Amniotic epithelial cell (primary cell): Measurements from ENCODE around the gene ARAF.
A peak's percentile ranks its signal among the peaks of the same experiment; 100 is the strongest.

Experiments used
- DNase-seq: peaks from one replicate; pipeline ENCODE4 v3.0.0-alpha.2; 2010; ENCODE audit warnings: low read depth

ARAF gene

GRCh38 chrX:47560934-47561658 is at the start of gene ARAF:
Gene ARAF (plus strand): TSS chrX:47561205. CDS start chrX:47562968, 1,763 bp downstream.
- peak; percentile 99 for DNase-seq

- peak; percentile 28 for DNase-seq
Measured at GRCh38 chrX:47512383-47512782, 48.6 kb upstream of the ARAF start.

- DNase-seq = peak; percentile 78
Measured at GRCh38 chrX:47513034-47513965, 47.7 kb upstream of the ARAF start.

GRCh38 chrX:47514533-47515235 is 46.3 kb upstream of the ARAF start:
- DNase-seq = peak; percentile 89

- DNase-seq = peak; percentile 76
Measured at GRCh38 chrX:47515941-47516665, 44.9 kb upstream of the ARAF start.

DNA sequence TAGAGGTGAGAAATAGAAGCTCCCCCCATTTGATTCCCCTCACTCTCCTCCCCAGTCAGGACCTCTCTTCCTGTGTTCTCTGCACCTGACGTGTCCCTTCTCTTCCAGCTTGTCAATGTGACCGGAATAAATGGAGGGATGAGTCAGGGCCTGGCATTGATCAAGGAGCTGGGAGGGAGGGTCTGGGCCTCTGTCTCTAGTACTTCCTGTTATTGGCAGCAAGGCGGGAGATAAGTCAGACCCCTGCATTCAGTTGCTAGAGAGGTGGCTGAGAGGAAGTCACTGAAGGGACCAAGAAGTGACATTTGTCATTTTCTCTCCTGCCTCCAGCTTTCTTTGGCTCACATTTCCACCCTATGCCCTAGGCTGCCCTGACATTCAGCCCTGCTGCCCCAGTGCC is 42.9 kb upstream of the ARAF start:
- no peak for DNase-seq

DNA sequence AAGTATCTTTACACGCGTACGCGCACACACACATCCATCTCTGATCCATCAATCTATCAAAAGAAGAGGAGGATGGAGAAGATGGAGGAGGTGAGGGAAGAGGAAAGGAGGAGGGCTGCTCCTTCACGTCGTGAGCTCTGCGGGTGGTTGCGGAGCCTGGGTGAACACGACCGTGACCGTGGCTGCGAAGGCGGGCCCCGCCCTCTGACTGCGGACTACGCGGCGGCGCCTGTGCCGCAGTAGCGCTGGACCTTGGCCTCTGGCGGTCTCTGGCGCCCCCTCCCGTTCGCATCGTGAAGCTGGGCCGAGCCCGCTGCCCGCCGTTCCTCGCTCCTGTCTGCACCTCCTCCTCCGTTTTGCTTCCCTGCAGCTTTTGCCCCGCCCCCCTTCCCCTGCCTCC is 37.7 kb upstream of the ARAF start:
- DNase-seq = peak; percentile 49

- no peak for DNase-seq
Measured at GRCh38 chrX:47523713-47524166, 37.3 kb upstream of the ARAF start.

- no peak for DNase-seq
Measured at GRCh38 chrX:47529548-47529947, 31.5 kb upstream of the ARAF start.

DNA sequence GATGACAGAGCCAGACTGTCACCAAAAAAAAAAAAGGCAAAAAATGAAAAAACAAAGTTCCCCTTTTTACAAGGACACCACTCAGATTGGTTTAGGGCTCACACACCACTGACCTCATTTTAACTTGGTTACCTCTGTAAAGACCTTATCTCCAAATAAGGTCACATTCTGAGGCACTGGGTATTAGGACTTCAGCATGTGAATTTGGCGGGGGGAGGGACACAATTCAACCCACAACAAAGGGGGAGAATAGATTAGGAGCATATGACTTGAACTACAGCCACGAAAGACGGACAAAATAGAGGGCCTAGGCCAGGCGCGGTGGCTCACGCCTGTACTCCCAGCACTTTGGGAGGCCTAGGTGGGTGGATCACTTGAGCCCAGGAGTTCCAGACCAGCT is 31.0 kb upstream of the ARAF start:
- DNase-seq = no peak

- no peak for DNase-seq
Measured at GRCh38 chrX:47539860-47540259, 21.1 kb upstream of the ARAF start.

DNA sequence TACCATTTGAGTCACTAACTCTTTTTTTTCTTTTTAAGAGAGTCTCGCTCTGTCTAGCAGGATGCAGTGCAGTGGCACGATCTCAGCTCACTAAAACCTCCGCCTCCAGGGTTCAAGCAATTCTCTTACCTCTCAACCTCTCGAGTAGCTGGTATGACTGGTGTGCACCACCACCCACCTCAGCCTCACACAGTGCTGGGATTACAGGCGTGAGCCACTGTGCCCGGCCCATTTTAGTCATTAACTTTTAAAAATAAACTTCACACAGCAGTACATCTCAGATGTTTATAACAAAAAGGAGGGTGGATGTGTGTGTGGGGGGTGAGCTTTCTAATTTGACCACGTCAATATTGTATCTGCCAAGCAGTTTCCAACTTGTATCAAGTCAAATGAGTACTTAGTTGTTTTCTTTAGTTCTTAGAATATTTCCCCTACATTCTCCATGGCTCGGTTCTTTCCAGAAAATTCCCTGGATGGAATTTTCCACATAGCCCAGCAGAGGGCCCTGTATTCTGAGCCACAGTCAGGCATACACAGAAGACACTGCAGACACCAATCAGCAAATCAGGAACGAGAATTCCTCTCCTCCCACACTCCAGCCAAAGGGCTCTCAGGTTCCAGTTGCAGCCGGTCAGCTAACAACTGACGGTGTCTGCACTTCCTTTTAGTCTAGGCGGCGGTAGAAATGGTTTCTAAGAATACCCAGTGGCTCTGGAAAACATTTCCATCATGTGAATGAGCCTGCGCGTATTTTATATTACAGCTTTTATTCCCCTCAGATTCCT is 20.1 kb upstream of the ARAF start:
- peak; percentile 93 for DNase-seq

- no peak for DNase-seq
Measured at GRCh38 chrX:47543496-47543895, 17.5 kb upstream of the ARAF start.

DNA sequence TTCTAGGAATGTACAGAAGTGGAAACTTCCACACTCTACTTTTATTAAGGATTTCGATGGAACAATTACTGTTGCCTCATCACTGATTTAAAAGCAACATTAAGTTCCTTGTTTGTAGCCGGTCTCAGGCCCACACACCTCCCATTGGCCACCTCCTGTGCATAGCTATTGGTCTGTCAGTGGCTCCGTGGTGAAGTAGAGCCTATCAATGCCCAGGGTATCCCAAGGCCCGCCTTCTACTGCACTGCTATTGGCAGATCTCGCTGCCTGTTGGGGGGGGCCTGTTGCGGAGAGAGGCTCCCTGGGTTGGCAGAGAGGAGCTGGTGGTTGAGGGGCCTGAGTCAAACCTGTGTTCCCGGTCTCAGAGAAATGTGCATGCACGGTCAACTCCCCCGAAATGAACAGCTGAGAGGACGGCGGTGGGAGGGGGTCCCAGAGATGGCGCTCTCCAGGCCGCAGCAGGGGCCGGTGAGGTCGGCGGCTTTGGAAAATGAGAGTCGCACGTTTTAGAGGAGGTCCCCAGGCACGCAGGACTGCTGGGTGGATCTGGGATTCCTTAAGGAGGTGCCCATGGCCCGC is 4.9 kb upstream of the ARAF start:
- peak; percentile 95 for DNase-seq

DNA sequence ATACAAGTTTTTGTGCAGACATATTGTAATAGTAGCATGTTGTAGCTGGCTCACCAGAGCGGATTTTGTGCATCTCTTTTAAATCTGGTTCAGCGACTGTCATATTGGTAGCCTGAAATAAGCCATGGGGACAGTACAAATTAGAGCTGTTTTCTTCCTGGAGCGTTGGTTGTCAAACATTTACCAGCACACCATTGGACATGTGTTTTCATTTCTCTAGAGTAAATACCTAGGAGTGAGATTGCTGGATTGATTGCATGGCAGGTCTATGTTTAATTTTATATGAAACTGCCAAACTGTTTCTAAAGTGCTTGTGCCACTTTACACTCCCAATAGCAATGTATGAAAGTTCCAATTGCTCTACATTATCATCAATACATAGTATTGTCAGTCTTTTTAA is 2.6 kb upstream of the ARAF start:
- no peak for DNase-seq

- no peak for DNase-seq
Measured at GRCh38 chrX:47560179-47560933, 649 bp upstream of the ARAF start.

DNA sequence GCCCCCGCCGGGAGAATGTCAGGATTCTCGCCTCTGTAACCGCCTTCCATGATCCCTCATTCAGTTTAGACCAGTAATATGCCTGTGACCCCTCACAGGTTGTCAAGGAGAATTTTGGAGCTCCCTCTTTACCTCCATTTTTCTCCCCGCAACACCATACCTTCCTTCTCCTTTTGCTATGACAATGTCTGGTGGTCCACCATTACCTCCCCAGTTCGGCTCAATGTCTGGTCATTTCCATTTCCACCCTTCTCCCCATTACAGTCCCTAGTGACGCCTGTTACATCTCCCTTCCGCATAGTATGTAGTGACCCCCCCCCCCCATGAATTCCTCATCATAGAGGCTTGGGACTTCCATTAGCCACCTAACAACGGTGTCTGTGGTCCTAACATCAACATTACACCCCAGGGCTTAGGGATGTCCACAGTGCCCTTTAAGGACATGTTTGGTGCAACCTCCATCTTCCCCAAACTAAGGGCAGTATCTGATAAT is 700 bp downstream of the ARAF start:
- no peak for DNase-seq

GRCh38 chrX:47562615-47563243 is 1.7 kb downstream of the ARAF start:
- DNase-seq = no peak

DNA sequence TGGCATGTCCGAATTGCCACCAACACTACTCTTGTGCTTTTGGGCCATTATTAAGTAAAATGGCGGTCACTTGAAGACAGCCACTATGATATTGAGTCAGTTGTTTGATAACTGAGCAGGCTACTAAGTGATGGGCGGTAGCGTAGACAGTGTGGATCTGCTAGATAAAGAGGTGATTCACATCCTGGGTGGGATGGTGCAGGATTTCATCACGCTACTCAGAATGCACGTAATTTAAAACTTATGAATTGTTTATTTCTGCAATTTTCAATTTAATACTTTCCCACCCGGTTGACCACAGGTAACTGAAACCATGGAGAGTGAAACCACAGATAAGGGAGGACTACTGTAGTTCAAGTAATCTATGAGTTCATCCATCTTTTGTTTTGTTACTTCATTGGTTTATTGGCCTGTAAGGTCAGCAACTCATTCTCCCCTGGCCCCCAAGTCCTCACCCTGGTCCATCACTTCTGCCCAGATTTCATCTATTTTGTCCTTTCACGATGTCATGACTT is 2.9 kb downstream of the ARAF start:
- DNase-seq = peak; percentile 91
